GM19328 (cell line): ENCODE measurements around the gene VPS33A.
A peak's percentile ranks its signal among the peaks of the same experiment; 100 is the strongest.
"Not testable (repeated sequence)": the region's sequence is repeated elsewhere in the genome, so short reads cannot be mapped to it uniquely, and the experiment has no call there.

Experiments
- ATAC-seq: cut with Tn5 transposase; IDR thresholded peaks from one replicate; pipeline ENCODE4 v1.9.1; 2021; ENCODE audit warnings: mild to moderate bottlenecking, moderate library complexity; ENCODE audit not compliant: unreplicated experiment

Gene VPS33A

GRCh38 chr12:122266230-122266901 is at the start of gene VPS33A:
TSS of gene VPS33A (minus strand) at chr12:122266494. CDS start at chr12:122266408, 86 bp downstream.
- peak; percentile 86 for ATAC-seq

GRCh38 chr12:122312926-122313325 is 46.6 kb upstream of the VPS33A start:
- ATAC-seq: no peak

- no peak for ATAC-seq
Observed at GRCh38 chr12:122311696-122312095, 45.4 kb upstream of the VPS33A start.

- no peak for ATAC-seq
Observed at GRCh38 chr12:122310626-122311333, 44.5 kb upstream of the VPS33A start.

GRCh38 chr12:122309564-122310121 is 43.3 kb upstream of the VPS33A start:
- ATAC-seq: no peak

GRCh38 chr12:122308811-122309210 is 42.5 kb upstream of the VPS33A start:
- ATAC-seq: no peak

GRCh38 chr12:122306407-122306806 is 40.1 kb upstream of the VPS33A start:
- ATAC-seq: no peak

GRCh38 chr12:122304924-122305323 is 38.6 kb upstream of the VPS33A start:
- no peak for ATAC-seq

GRCh38 chr12:122303068-122303467 is 36.8 kb upstream of the VPS33A start:
- no peak for ATAC-seq

GRCh38 chr12:122298071-122298748 is 31.9 kb upstream of the VPS33A start:
- no peak for ATAC-seq

GRCh38 chr12:122297494-122297893 is 31.2 kb upstream of the VPS33A start:
- ATAC-seq: no peak

- no peak for ATAC-seq
Observed at GRCh38 chr12:122295877-122296276, 29.6 kb upstream of the VPS33A start.

GRCh38 chr12:122293081-122293480 is 26.8 kb upstream of the VPS33A start:
- ATAC-seq: no peak

- ATAC-seq: no peak
Observed at GRCh38 chr12:122291431-122291830, 25.1 kb upstream of the VPS33A start.

GRCh38 chr12:122283680-122284079 is 17.4 kb upstream of the VPS33A start:
- no peak for ATAC-seq

GRCh38 chr12:122282061-122282460 is 15.8 kb upstream of the VPS33A start:
- ATAC-seq: no peak

GRCh38 chr12:122276242-122276641 is 9.9 kb upstream of the VPS33A start:
- ATAC-seq: no peak

GRCh38 chr12:122275459-122275858 is 9.2 kb upstream of the VPS33A start:
- no peak for ATAC-seq

GRCh38 chr12:122265886-122266229 is 436 bp downstream of the VPS33A start:
- peak; percentile 25 for ATAC-seq

- no peak for ATAC-seq
Observed at GRCh38 chr12:122265476-122265875, 818 bp downstream of the VPS33A start.

GRCh38 chr12:122260735-122261134 is 5.6 kb downstream of the VPS33A start:
- ATAC-seq: not testable (repeated sequence)

- ATAC-seq: not testable (repeated sequence)
Observed at GRCh38 chr12:122258939-122259338, 7.4 kb downstream of the VPS33A start.
